ENCODE measurements around the gene PAX4. TPM values are rescaled to one million over a fixed set of nuclear protein-coding genes. Genes with fewer than 3 reads are reported as not detected.
A peak's percentile ranks its signal among the peaks of the same experiment; 100 is the strongest.

Gene PAX4
- total RNA-seq, 1 experiment from 2014 or later, result not detected

GRCh38 chr7:127625331-127625730 is 7.4 kb upstream of the PAX4 start:
- Histone ChIP-seq H3K27ac (ENCODE audit: low read depth, low read length) (no peak overlapping the region), H3K9ac (ENCODE audit: low read length) (no peak overlapping the region), H3K79me2 (ENCODE audit: insufficient read depth, low read length) (no peaks in the 10 kb centered on the region), H2AFZ (ENCODE audit: low read depth, low read length, poor library complexity, severe bottlenecking) (no peak overlapping the region), H3K4me3 (replicated peaks in 1 of 2; ENCODE audit: low read depth in 1 of 2, low read length in 2 of 2) (no peak overlapping the region), H3K27me3 (ENCODE audit: insufficient read depth, low read length) (peaks cover 31% of the 10 kb centered on the region), H3K4me1 (ENCODE audit: control insufficient read depth in 1 of 2, insufficient read depth in 2 of 2, low read length in 2 of 2) (peaks cover 2 to 9% of the 10 kb centered on the region in 2 experiments; a peak in 2 of 4 replicates), H4K20me1 (ENCODE audit: insufficient read depth) (no peaks in the 10 kb centered on the region), H3K9me2 (ENCODE audit: insufficient read depth) (no peaks in the 10 kb centered on the region), H3K4me2 (ENCODE audit: low read length) (no peak overlapping the region), H3K9me3 (ENCODE audit: control insufficient read depth in 1 of 2, insufficient read depth in 1 of 2, low read depth in 1 of 2, low read length in 2 of 2) (no peaks in the 10 kb centered on the region), H3K36me3 (ENCODE audit: control insufficient read depth in 1 of 2, insufficient read depth in 2 of 2, low read length in 2 of 2) (no peaks in the 10 kb centered on the region)
- intact Hi-C loops (cut with micrococcal nuclease), result no loop called here
- ChIA-PET POLR2A (no interaction called here), CTCF (interaction anchor here (1.0 kb wide), 1 partner anchor 14 kb away, joined by 3 read pairs; no protein-coding TSS in a partner anchor), RAD21 (ENCODE audit: low non-redundant PET in 1 of 2, low total read pairs in 2 of 2, uncharacterized antibody in 2 of 2, unreplicated experiment in 2 of 2) (no interaction called here)
- no peak for DNase-seq (ENCODE audit: low read depth, low spot score)
- no TSS peak for BruUV-seq (replicated peaks)
- TF ChIP-seq EZH2phosphoT487 (IDR thresholded peaks at IDR 0.05; ENCODE audit: borderline replicate concordance), result no peak
- TF ChIP-seq ZNF274 (IDR thresholded peaks at IDR 0.05; ENCODE audit: low read depth, low read length), result no peak
- no peak for TF ChIP-seq EGR1 (IDR thresholded peaks at IDR 0.05; ENCODE audit: low read depth)
- no peak for ATAC-seq

DNA sequence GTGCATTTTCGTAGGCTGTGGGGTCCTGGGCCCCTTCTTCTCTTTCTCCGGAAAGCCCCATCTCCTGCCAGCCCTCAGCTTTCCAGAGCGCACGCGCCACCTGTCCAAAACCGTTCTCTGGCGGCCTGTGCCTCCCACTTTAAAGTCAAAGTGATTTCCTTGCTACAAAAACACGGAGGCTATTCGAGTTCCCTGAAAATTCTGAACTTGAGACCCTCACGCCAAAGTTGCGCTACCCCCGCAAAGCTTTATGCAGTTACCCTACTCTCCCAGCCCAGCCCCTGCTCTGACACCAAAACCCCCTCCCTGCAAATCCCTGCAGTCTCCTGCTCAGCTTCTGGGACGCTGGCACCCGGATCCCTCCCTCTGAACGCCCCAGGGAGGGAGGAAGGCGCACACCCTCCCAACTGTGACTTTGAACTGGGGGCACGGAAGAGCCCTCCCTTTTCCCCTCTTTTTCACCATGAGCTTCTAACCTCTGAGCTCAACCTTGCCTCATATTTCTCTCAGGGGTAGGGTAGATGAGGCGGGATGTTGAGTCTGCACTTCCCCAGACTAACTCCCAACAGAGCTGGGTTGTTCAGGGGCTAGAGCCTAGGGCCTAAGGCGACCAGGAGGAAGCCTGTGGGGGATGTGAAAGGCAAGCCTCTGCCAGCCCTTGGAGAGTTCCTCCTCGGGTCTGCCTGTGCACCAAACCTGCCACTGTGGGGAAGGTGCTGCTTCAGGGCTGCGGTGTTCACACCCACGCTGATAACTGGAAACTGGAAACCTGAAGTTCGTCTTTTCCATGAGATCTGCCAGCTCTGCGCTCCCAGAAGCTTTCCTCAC is 2.7 kb upstream of the PAX4 start:
- no peaks in the 10 kb centered on the region for H4K20me1 ChIP-seq (ENCODE audit: insufficient read depth)
- no peak overlapping the region for H3K27ac ChIP-seq (ENCODE audit: low read depth, low read length)
- no peak overlapping the region for H3K9ac ChIP-seq (ENCODE audit: low read length)
- H3K79me2 ChIP-seq (ENCODE audit: insufficient read depth, low read length), result no peaks in the 10 kb centered on the region
- H2AFZ ChIP-seq (ENCODE audit: low read depth, low read length, poor library complexity, severe bottlenecking), result no peak overlapping the region
- ChIA-PET CTCF (interaction anchor here (1.2 kb wide), 2 partner anchors 8 to 10 kb away, joined by 3 read pairs; no protein-coding TSS in a partner anchor), RAD21 (ENCODE audit: low non-redundant PET in 1 of 2, low total read pairs in 2 of 2, uncharacterized antibody in 2 of 2, unreplicated experiment in 2 of 2) (no interaction called here), POLR2A (no interaction called here)
- H3K4me1 ChIP-seq (ENCODE audit: control insufficient read depth in 1 of 2, insufficient read depth in 2 of 2, low read length in 2 of 2), result no peaks in the 10 kb centered on the region
- DNase-seq (ENCODE audit: low read depth, low spot score), result no peak
- H3K36me3 ChIP-seq (ENCODE audit: control insufficient read depth in 1 of 2, insufficient read depth in 2 of 2, low read length in 2 of 2), result no peaks in the 10 kb centered on the region
- 0 out of 2 replicates have a peak, but pooled peaks have one; percentile 40 for ATAC-seq
- no peak overlapping the region for H3K4me2 ChIP-seq (ENCODE audit: low read length)
- intact Hi-C loops (cut with micrococcal nuclease), result no loop called here
- H3K27me3 ChIP-seq (ENCODE audit: insufficient read depth, low read length), result peaks cover 78% of the 10 kb centered on the region
- no peaks in the 10 kb centered on the region for H3K9me3 ChIP-seq (ENCODE audit: control insufficient read depth in 1 of 2, insufficient read depth in 1 of 2, low read depth in 1 of 2, low read length in 2 of 2)
- H3K4me3 ChIP-seq (replicated peaks in 1 of 2; ENCODE audit: low read depth in 1 of 2, low read length in 2 of 2), result no peak overlapping the region
- no peak for TF ChIP-seq CEBPB (IDR thresholded peaks at IDR 0.05; ENCODE audit: low read depth)
- no peak for TF ChIP-seq JUND (IDR thresholded peaks at IDR 0.05)
- TF ChIP-seq ELF1 (IDR thresholded peaks at IDR 0.05; ENCODE audit: borderline replicate concordance, low read depth), result no peak
- no peak for TF ChIP-seq REST (IDR thresholded peaks at IDR 0.05; ENCODE audit: low read depth)
- no TSS peak for BruUV-seq (replicated peaks)
- H3K9me2 ChIP-seq (ENCODE audit: insufficient read depth), result no peaks in the 10 kb centered on the region

All from HCT116 (cell line).